Osteoblast (primary cell): Measurements from ENCODE around the gene STX11. TPM values are rescaled to one million over a fixed set of nuclear protein-coding genes. Genes with fewer than 3 reads are reported as not detected.
A peak's percentile ranks its signal among the peaks of the same experiment; 100 is the strongest.

Source experiments
- DNase-seq: peaks from one replicate; pipeline ENCODE4 v3.0.0; 2011; ENCODE audit warnings: low spot score, mixed read lengths; ENCODE audit not compliant: insufficient read length; ENCODE audit errors: missing footprints
- H2AFZ ChIP-seq: 2 replicates; pipeline ENCODE4 v1.6.0; 2011; ENCODE audit warnings: mild to moderate bottlenecking, low read length
- H3K27ac ChIP-seq: 2 replicates; pipeline ENCODE4 v1.5.1; 2011; ENCODE audit warnings: mild to moderate bottlenecking, low read depth, low read length, moderate library complexity
- H3K27me3 ChIP-seq: 2 replicates; pipeline ENCODE4 v1.6.0; 2012; ENCODE audit warnings: mild to moderate bottlenecking, control low read depth, inconsistent platforms, low read length, moderate library complexity; ENCODE audit not compliant: insufficient read depth
- H3K36me3 ChIP-seq: 2 replicates; pipeline ENCODE4 v1.5.1; 2011; ENCODE audit warnings: mild to moderate bottlenecking, low read length, control low read depth, moderate library complexity; ENCODE audit not compliant: insufficient read depth
- H3K4me1 ChIP-seq: 2 replicates; pipeline ENCODE4 v1.5.1; 2011; ENCODE audit warnings: mild to moderate bottlenecking, low read length, control low read depth, moderate library complexity; ENCODE audit not compliant: insufficient read depth
- H3K4me2 ChIP-seq: 2 replicates; pipeline ENCODE4 v1.6.0; 2011; ENCODE audit warnings: mild to moderate bottlenecking, low read length; ENCODE audit not compliant: insufficient read depth
- H3K4me3 ChIP-seq: fragments of 200-600 bp; sonication (generic); 3 replicates; pipeline ENCODE4 v1.5.1; 2012; ENCODE audit warnings: mild to moderate bottlenecking, low read length, inconsistent platforms; ENCODE audit not compliant: insufficient read depth
- H3K79me2 ChIP-seq: 2 replicates; pipeline ENCODE4 v1.6.0; 2012; ENCODE audit warnings: mild to moderate bottlenecking, low read length, control low read depth, inconsistent platforms; ENCODE audit not compliant: insufficient read depth
- H3K9me3 ChIP-seq: 2 replicates; pipeline ENCODE4 v1.5.1; 2011; ENCODE audit warnings: low read depth, low read length, control low read depth
- H4K20me1 ChIP-seq: 2 replicates; pipeline ENCODE4 v1.6.0; 2012; ENCODE audit warnings: mild to moderate bottlenecking, low read length, control low read depth; ENCODE audit not compliant: insufficient read depth
- total RNA-seq: library from RNA; depleted of rRNA; stranded (reverse); fragments of >200 nt; gene quantifications from 2 replicates; pipeline ENCODE4 v1.2.3, GENCODE V29; 2012
- TF ChIP-seq, protein P1 (sequence below): IDR thresholded peaks from 2 replicates; pipeline ENCODE4 v1.5.1; 2011; ENCODE audit warnings: mild to moderate bottlenecking, low read depth, low read length, moderate library complexity; ENCODE audit errors: extremely low read depth

Gene STX11
- total RNA-seq, 1 donor = 0.36 TPM

DNA sequence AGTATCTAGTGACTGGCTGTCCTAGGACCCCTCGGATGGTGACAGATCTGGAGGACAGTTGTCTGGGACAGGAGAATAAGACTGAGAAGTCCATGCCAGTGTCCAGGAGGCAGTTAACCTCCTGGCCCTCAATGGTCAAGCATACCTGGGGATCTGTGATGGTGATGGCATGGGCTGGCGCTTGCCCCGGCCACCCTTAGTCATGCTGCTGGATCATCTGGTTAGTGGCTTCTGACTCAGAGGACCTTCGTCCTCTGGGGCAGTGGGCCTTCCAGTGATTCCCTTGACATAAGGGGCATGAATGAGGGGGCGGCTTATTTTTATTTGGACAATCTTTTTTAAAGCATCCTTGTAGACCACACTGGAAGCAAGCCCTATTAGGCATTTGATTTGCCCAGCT, 30.9 kb upstream of the STX11 start:
- Histone ChIP-seq H3K4me2 (no peak overlapping the region), H3K9me3 (no peaks in the 10 kb centered on the region), H3K79me2 (no peaks in the 10 kb centered on the region), H2AFZ (no peak overlapping the region), H3K36me3 (no peaks in the 10 kb centered on the region), H3K27ac (no peak overlapping the region), H3K4me3 (no peak overlapping the region), H3K27me3 (no peaks in the 10 kb centered on the region), H4K20me1 (no peaks in the 10 kb centered on the region), H3K4me1 (no peaks in the 10 kb centered on the region)
- TF ChIP-seq, protein P1, sequence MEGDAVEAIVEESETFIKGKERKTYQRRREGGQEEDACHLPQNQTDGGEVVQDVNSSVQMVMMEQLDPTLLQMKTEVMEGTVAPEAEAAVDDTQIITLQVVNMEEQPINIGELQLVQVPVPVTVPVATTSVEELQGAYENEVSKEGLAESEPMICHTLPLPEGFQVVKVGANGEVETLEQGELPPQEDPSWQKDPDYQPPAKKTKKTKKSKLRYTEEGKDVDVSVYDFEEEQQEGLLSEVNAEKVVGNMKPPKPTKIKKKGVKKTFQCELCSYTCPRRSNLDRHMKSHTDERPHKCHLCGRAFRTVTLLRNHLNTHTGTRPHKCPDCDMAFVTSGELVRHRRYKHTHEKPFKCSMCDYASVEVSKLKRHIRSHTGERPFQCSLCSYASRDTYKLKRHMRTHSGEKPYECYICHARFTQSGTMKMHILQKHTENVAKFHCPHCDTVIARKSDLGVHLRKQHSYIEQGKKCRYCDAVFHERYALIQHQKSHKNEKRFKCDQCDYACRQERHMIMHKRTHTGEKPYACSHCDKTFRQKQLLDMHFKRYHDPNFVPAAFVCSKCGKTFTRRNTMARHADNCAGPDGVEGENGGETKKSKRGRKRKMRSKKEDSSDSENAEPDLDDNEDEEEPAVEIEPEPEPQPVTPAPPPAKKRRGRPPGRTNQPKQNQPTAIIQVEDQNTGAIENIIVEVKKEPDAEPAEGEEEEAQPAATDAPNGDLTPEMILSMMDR = no peak
- no peak for DNase-seq

- no peaks in the 10 kb centered on the region for H3K4me1 ChIP-seq
- no peaks in the 10 kb centered on the region for H3K36me3 ChIP-seq
- H4K20me1 ChIP-seq = no peaks in the 10 kb centered on the region
- TF ChIP-seq, protein P1 = no peak
- DNase-seq = no peak
- no peak overlapping the region for H3K27ac ChIP-seq
- H3K79me2 ChIP-seq = no peaks in the 10 kb centered on the region
- H3K4me2 ChIP-seq = no peak overlapping the region
- no peaks in the 10 kb centered on the region for H3K9me3 ChIP-seq
- H2AFZ ChIP-seq = no peak overlapping the region
- H3K4me3 ChIP-seq = no peak overlapping the region
- H3K27me3 ChIP-seq = no peaks in the 10 kb centered on the region
These were observed 27.5 kb upstream of the STX11 start for GRCh38 chr6:144122861-144123260.

- peak; percentile 26 for DNase-seq
- no peaks in the 10 kb centered on the region for H3K79me2 ChIP-seq
These were observed 26.9 kb upstream of the STX11 start for GRCh38 chr6:144123421-144123820.

GRCh38 chr6:144123836-144124235, 26.5 kb upstream of the STX11 start:
- no peak overlapping the region for H3K4me3 ChIP-seq
- H3K79me2 ChIP-seq = no peaks in the 10 kb centered on the region
- H4K20me1 ChIP-seq = no peaks in the 10 kb centered on the region
- no peaks in the 10 kb centered on the region for H3K4me1 ChIP-seq
- no peak overlapping the region for H3K4me2 ChIP-seq
- no peak overlapping the region for H2AFZ ChIP-seq
- H3K27ac ChIP-seq = no peak overlapping the region
- no peaks in the 10 kb centered on the region for H3K27me3 ChIP-seq
- DNase-seq = no peak
- no peaks in the 10 kb centered on the region for H3K36me3 ChIP-seq
- TF ChIP-seq, protein P1 = no peak
- no peaks in the 10 kb centered on the region for H3K9me3 ChIP-seq

More at GRCh38 chr6:144123421-144123820, 26.9 kb upstream of the STX11 start:
- Histone ChIP-seq H3K27me3 (no peaks in the 10 kb centered on the region), H3K27ac (no peak overlapping the region), H3K4me3 (no peak overlapping the region), H3K4me1 (no peaks in the 10 kb centered on the region), H2AFZ (no peak overlapping the region), H3K36me3 (no peaks in the 10 kb centered on the region), H4K20me1 (no peaks in the 10 kb centered on the region), H3K9me3 (no peaks in the 10 kb centered on the region), H3K4me2 (no peak overlapping the region)
- TF ChIP-seq, protein P1 = no peak
